Endodermal cell (in vitro differentiated cells): ENCODE measurements around the gene MAP3K2. TPM values are rescaled to one million over a fixed set of nuclear protein-coding genes. Genes with fewer than 3 reads are reported as not detected.

Experiments used
- DNase-seq: peaks from one replicate; pipeline ENCODE4 v3.0.0-alpha.2; 2017
- H3K27ac ChIP-seq: 2 replicates; pipeline ENCODE4 v1.5.1; 2013; ENCODE audit warnings: mild to moderate bottlenecking, low read depth, low read length, moderate library complexity
- H3K27me3 ChIP-seq: 2 replicates; pipeline ENCODE4 v1.6.1; 2013; ENCODE audit warnings: mild to moderate bottlenecking, low read length, moderate library complexity; ENCODE audit not compliant: insufficient read depth, control insufficient read depth, poor library complexity, severe bottlenecking
- H3K36me3 ChIP-seq: 2 replicates; pipeline ENCODE4 v1.7.0; 2013; ENCODE audit warnings: mild to moderate bottlenecking, low read length, moderate library complexity; ENCODE audit not compliant: control insufficient read depth, insufficient read depth
- H3K4me1 ChIP-seq: one replicate; pipeline ENCODE4 v1.7.0; 2013; ENCODE audit warnings: low read length; ENCODE audit not compliant: control insufficient read depth, insufficient read depth
- H3K4me3 ChIP-seq: 2 replicates; pipeline ENCODE4 v1.5.1; 2013; ENCODE audit warnings: mild to moderate bottlenecking, low read length, moderate library complexity
- H3K9ac ChIP-seq: 2 replicates; pipeline ENCODE4 v1.6.1; 2013; ENCODE audit warnings: mild to moderate bottlenecking, low read length, moderate library complexity; ENCODE audit not compliant: poor library complexity, severe bottlenecking; ENCODE audit errors: extremely low read depth
- H3K9me3 ChIP-seq: 2 replicates; pipeline ENCODE4 v1.6.1; 2013; ENCODE audit warnings: mild to moderate bottlenecking, low read length, moderate library complexity; ENCODE audit not compliant: control insufficient read depth
- H3K27ac Mint-ChIP-seq: 2 replicates; pipeline ENCODE4 v1.8.0; 2020; ENCODE audit warnings: mixed read lengths
- H3K27me3 Mint-ChIP-seq: 2 replicates; pipeline ENCODE4 v1.8.0; 2021; ENCODE audit warnings: mild to moderate bottlenecking, mixed read lengths; ENCODE audit not compliant: insufficient read depth
- H3K36me3 Mint-ChIP-seq: 2 replicates; pipeline ENCODE4 v1.8.0; 2020; ENCODE audit warnings: low read depth, mixed read lengths
- H3K4me1 Mint-ChIP-seq: 2 replicates; pipeline ENCODE4 v1.8.0; 2020; ENCODE audit warnings: mixed read lengths
- H3K4me3 Mint-ChIP-seq: 2 replicates; pipeline ENCODE4 v1.8.0; 2020; ENCODE audit warnings: mild to moderate bottlenecking, moderate library complexity, mixed read lengths
- H3K9me3 Mint-ChIP-seq: 2 replicates; pipeline ENCODE4 v1.8.0; 2020; ENCODE audit warnings: mild to moderate bottlenecking, mixed read lengths
- WGBS, 2 experiments: methylation state at CpG; one replicate each; pipeline versions ENCODE4 v1.1.5 to v1.1.7; 2013; ENCODE audit warnings: missing lambda C conversion rate in 2 of 2, mixed read lengths in 1 of 2; ENCODE audit not compliant: insufficient coverage in 1 of 2, insufficient read length in 1 of 2; 5-methylcytosine and 5-hydroxymethylcytosine counted together
- total RNA-seq, 2 donors: library from RNA; stranded (reverse); fragmentation: NEBNext Ultra II Directional in 1 of 2; extraction: Animal tissue kit (Norgen Biotek cat#: 25700) in 1 of 2; gene quantifications; 2 replicates in 1 of 2; 3 replicates in 1 of 2; pipeline ENCODE4 v1.2.1, GENCODE V29; 2021
- TF ChIP-seq, protein P1 (sequence below): fragments of 200-600 bp; sonication (generic); conservative IDR thresholded peaks from 2 replicates; pipeline ENCODE4 v1.5.0; 2021; ENCODE audit warnings: antibody characterized with exemption, mild to moderate bottlenecking

Gene MAP3K2
- total RNA-seq, 2 donors from 2014 or later: 27.9 to 31.6 TPM

GRCh38 chr2:127428815-127429109 lies 41.0 kb upstream of the MAP3K2 start:
- H3K27me3 Mint-ChIP-seq: peaks cover 16% of the 10 kb centered on the region
- H3K9ac ChIP-seq: no peak overlapping the region
- H3K27ac ChIP-seq: no peak overlapping the region
- H3K4me3 ChIP-seq: no peak overlapping the region
- peaks cover 12% of the 10 kb centered on the region for H3K27me3 ChIP-seq
- TF ChIP-seq, protein P1, sequence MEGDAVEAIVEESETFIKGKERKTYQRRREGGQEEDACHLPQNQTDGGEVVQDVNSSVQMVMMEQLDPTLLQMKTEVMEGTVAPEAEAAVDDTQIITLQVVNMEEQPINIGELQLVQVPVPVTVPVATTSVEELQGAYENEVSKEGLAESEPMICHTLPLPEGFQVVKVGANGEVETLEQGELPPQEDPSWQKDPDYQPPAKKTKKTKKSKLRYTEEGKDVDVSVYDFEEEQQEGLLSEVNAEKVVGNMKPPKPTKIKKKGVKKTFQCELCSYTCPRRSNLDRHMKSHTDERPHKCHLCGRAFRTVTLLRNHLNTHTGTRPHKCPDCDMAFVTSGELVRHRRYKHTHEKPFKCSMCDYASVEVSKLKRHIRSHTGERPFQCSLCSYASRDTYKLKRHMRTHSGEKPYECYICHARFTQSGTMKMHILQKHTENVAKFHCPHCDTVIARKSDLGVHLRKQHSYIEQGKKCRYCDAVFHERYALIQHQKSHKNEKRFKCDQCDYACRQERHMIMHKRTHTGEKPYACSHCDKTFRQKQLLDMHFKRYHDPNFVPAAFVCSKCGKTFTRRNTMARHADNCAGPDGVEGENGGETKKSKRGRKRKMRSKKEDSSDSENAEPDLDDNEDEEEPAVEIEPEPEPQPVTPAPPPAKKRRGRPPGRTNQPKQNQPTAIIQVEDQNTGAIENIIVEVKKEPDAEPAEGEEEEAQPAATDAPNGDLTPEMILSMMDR: no peak
- H3K36me3 Mint-ChIP-seq: no peaks in the 10 kb centered on the region
- H3K9me3 ChIP-seq: no peaks in the 10 kb centered on the region
- WGBS, 2 experiments: 91 to 98% methylated on average over 5 to 6 of the region's 6 CpGs
- no peaks in the 10 kb centered on the region for H3K9me3 Mint-ChIP-seq
- no peak for DNase-seq
- H3K4me1 ChIP-seq: no peaks in the 10 kb centered on the region
- no peaks in the 10 kb centered on the region for H3K36me3 ChIP-seq
- no peak overlapping the region for H3K27ac Mint-ChIP-seq
- H3K4me1 Mint-ChIP-seq: no peaks in the 10 kb centered on the region
- no peak overlapping the region for H3K4me3 Mint-ChIP-seq

GRCh38 chr2:127428057-127428814 lies 40.5 kb upstream of the MAP3K2 start:
- Mint-ChIP-seq H3K36me3 (no peaks in the 10 kb centered on the region), H3K27ac (no peak overlapping the region), H3K27me3 (peaks cover 21% of the 10 kb centered on the region), H3K4me3 (no peak overlapping the region), H3K4me1 (no peaks in the 10 kb centered on the region), H3K9me3 (no peaks in the 10 kb centered on the region)
- H3K4me3 ChIP-seq: no peak overlapping the region
- no peak overlapping the region for H3K27ac ChIP-seq
- H3K36me3 ChIP-seq: no peaks in the 10 kb centered on the region
- no peaks in the 10 kb centered on the region for H3K9me3 ChIP-seq
- H3K9ac ChIP-seq: no peak overlapping the region
- WGBS, 2 experiments: 93 to 97% methylated on average over 27 to 36 of the region's 36 CpGs
- DNase-seq: no peak
- peaks cover 17% of the 10 kb centered on the region for H3K27me3 ChIP-seq
- H3K4me1 ChIP-seq: no peaks in the 10 kb centered on the region
- TF ChIP-seq, protein P1: no peak

DNA sequence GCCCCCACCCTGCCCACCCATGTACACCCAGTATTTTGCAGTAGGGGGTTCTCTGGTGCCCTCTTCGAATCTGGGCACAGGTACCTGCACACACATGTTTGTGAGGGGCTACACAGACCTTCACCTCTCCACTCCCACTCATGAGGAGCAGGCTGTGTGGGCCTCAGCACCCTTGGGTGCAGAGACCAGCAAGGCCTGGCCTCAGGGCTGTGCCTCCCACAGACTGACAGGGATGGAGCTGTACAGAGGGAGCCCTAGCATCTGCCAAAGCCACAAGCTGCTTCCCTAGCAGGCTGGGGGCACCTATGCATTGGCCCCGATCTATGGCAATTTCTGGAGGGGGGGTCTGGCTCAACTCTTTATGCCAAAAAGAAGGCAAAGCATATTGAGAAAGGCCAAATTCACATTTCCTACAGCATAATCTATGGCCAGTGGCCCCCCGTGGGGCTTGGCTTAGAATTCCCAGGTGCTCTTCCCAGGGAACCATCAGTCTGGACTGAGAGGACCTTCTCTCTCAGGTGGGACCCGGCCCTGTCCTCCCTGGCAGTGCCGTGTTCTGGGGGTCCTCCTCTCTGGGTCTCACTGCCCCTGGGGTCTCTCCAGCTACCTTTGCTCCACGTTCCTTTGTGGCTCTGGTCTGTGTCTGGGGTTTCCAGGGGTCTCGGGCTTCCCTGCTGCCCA lies 39.7 kb upstream of the MAP3K2 start:
- Histone ChIP-seq H3K27me3 (peaks cover 25% of the 10 kb centered on the region), H3K9ac (no peak overlapping the region), H3K9me3 (no peaks in the 10 kb centered on the region), H3K4me1 (no peaks in the 10 kb centered on the region), H3K36me3 (no peaks in the 10 kb centered on the region), H3K4me3 (no peak overlapping the region), H3K27ac (no peak overlapping the region)
- 91 to 96% methylated on average over 5 to 7 of the region's 7 CpGs for WGBS, 2 experiments
- no peak overlapping the region for H3K4me3 Mint-ChIP-seq
- H3K27ac Mint-ChIP-seq: no peak overlapping the region
- H3K4me1 Mint-ChIP-seq: no peaks in the 10 kb centered on the region
- H3K27me3 Mint-ChIP-seq: peaks cover 27% of the 10 kb centered on the region
- H3K9me3 Mint-ChIP-seq: no peaks in the 10 kb centered on the region
- DNase-seq: no peak
- no peaks in the 10 kb centered on the region for H3K36me3 Mint-ChIP-seq
- TF ChIP-seq, protein P1: no peak
